ENCODE results near the gene WDR70. TPM values are rescaled to one million over a fixed set of nuclear protein-coding genes. Genes with fewer than 3 reads are reported as not detected.
A peak's percentile ranks its signal among the peaks of the same experiment; 100 is the strongest.

The WDR70 gene
- total RNA-seq, 1 experiment from 2014 or later, result 31.3 TPM

DNA sequence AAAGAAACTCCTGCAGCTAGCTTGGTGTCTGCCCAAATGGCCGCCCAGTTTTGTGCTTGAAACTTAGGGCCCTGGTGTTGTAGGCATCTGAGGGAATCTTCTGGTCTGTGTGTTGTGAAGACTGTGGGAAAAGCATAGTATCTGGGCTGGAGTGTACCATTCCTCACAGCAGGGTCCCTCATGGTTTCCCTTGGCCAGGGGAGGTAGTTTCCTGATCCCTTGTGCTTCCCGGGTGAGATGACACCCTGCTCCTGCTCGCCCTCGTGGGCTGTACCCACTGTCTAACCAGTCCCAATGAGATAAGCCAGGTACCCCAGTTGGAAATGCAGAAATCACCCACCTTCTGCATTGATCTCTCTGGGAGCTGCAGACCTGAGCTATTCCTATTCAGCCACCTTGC, 277.9 kb downstream of the WDR70 start:
- CTCF ChIA-PET, result interaction anchor here (1.6 kb wide), 1 partner anchor 10 kb away, joined by 5 read pairs; no protein-coding TSS in a partner anchor
- Mint-ChIP-seq H3K9me3 (ENCODE audit: unreplicated experiment) (peaks cover 19% of the 10 kb centered on the region), H3K27me3 (ENCODE audit: insufficient read depth, unreplicated experiment) (no peaks in the 10 kb centered on the region), H3K36me3 (ENCODE audit: insufficient read depth, unreplicated experiment) (peaks cover 5% of the 10 kb centered on the region), H3K4me1 (ENCODE audit: insufficient read depth, unreplicated experiment) (peaks cover 14% of the 10 kb centered on the region), H3K4me3 (ENCODE audit: unreplicated experiment) (no peak overlapping the region), H3K27ac (ENCODE audit: low read depth, unreplicated experiment) (no peak overlapping the region)
- POLR2A ChIA-PET, result no interaction called here
- intact Hi-C loops (cut with micrococcal nuclease), result no loop called here
- TF ChIP-seq, protein P1, sequence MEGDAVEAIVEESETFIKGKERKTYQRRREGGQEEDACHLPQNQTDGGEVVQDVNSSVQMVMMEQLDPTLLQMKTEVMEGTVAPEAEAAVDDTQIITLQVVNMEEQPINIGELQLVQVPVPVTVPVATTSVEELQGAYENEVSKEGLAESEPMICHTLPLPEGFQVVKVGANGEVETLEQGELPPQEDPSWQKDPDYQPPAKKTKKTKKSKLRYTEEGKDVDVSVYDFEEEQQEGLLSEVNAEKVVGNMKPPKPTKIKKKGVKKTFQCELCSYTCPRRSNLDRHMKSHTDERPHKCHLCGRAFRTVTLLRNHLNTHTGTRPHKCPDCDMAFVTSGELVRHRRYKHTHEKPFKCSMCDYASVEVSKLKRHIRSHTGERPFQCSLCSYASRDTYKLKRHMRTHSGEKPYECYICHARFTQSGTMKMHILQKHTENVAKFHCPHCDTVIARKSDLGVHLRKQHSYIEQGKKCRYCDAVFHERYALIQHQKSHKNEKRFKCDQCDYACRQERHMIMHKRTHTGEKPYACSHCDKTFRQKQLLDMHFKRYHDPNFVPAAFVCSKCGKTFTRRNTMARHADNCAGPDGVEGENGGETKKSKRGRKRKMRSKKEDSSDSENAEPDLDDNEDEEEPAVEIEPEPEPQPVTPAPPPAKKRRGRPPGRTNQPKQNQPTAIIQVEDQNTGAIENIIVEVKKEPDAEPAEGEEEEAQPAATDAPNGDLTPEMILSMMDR (IDR thresholded peaks at IDR 0.05; ENCODE audit: unreplicated experiment), result no peak
- no TSS peak for BruUV-seq (replicated peaks)
- DNase-seq (ENCODE audit: unreplicated experiment), result no peak

GRCh38 chr5:37658440-37658839, 279.3 kb downstream of the WDR70 start:
- TF ChIP-seq, protein P1 (IDR thresholded peaks at IDR 0.05; ENCODE audit: unreplicated experiment), result no peak
- DNase-seq (ENCODE audit: unreplicated experiment), result peak; percentile 9
- CTCF ChIA-PET, result no interaction called here
- POLR2A ChIA-PET, result no interaction called here
- Mint-ChIP-seq H3K4me3 (ENCODE audit: unreplicated experiment) (no peak overlapping the region), H3K36me3 (ENCODE audit: insufficient read depth, unreplicated experiment) (peaks cover 5% of the 10 kb centered on the region), H3K27ac (ENCODE audit: low read depth, unreplicated experiment) (no peak overlapping the region), H3K27me3 (ENCODE audit: insufficient read depth, unreplicated experiment) (no peaks in the 10 kb centered on the region), H3K4me1 (ENCODE audit: insufficient read depth, unreplicated experiment) (peaks cover 14% of the 10 kb centered on the region), H3K9me3 (ENCODE audit: unreplicated experiment) (peaks cover 13% of the 10 kb centered on the region)
- intact Hi-C loops (cut with micrococcal nuclease), result no loop called here
- BruUV-seq (replicated peaks), result no TSS peak

DNA sequence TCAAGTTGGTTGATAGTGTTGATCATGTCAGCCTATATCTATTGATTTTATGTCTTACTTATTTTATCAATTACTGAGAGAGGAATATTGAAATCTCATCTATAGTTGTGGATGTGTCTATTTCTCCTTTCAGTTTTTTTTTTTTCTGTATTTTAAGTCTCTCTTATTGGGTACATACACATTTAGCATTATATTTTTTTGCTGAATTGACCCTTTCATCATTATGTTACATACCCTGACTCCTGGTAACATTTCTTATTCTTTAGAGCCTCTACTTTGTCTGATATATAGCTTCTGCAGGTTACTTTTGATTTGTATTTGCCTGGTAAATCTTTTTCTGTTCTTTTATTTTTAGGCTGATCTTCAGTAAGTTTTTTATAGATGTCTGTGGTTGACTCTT, 281.2 kb downstream of the WDR70 start:
- intact Hi-C loops (cut with micrococcal nuclease), result no loop called here
- H3K4me3 Mint-ChIP-seq (ENCODE audit: unreplicated experiment), result no peak overlapping the region
- no TSS peak for BruUV-seq (replicated peaks)
- no peak overlapping the region for H3K27ac Mint-ChIP-seq (ENCODE audit: low read depth, unreplicated experiment)
- TF ChIP-seq, protein P1 (IDR thresholded peaks at IDR 0.05; ENCODE audit: unreplicated experiment), result no peak
- no peaks in the 10 kb centered on the region for H3K9me3 Mint-ChIP-seq (ENCODE audit: unreplicated experiment)
- no peaks in the 10 kb centered on the region for H3K27me3 Mint-ChIP-seq (ENCODE audit: insufficient read depth, unreplicated experiment)
- no peak for DNase-seq (ENCODE audit: unreplicated experiment)
- CTCF ChIA-PET, result interaction anchor here (0.6 kb wide), 2 partner anchors 533 to 656 kb away, joined by 3 to 5 read pairs; no protein-coding TSS in a partner anchor
- POLR2A ChIA-PET, result no interaction called here
- peaks cover 14% of the 10 kb centered on the region for H3K4me1 Mint-ChIP-seq (ENCODE audit: insufficient read depth, unreplicated experiment)
- H3K36me3 Mint-ChIP-seq (ENCODE audit: insufficient read depth, unreplicated experiment), result peaks cover 5% of the 10 kb centered on the region

DNA sequence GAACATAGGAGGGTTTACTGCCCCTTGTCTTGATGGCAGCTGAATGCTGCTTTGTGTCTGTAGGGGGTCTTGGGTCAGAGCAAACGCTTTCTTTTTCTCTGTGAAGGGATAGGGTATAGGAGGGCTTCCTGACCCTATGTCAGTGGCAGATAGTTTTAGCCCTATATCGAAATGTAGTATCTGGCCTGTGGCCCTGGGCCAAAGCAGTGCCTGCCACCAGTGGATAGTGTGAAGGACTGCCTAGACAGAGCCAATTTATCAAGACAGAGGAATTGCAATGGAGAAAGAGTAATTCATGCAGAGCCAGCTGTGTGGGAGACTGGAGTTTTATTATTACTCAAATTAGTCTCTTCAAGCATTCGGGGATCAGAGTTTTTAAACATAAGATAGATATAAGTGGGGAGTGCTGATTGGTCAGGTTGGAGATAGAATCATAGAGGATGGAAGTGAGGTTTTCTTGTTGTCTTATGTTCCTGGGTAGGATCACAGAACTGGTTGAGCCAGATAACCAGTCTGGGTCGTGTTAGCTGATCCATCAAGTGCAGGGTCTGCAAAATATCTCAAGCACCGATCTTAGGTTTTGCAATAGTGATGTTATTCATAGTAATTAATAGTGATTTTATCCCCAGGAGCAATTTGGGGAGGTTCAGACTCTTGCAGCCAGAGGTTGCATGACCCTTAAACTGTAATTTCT, 282.3 kb downstream of the WDR70 start:
- intact Hi-C loops (cut with micrococcal nuclease), result no loop called here
- Mint-ChIP-seq H3K4me1 (ENCODE audit: insufficient read depth, unreplicated experiment) (peaks cover 14% of the 10 kb centered on the region), H3K9me3 (ENCODE audit: unreplicated experiment) (no peaks in the 10 kb centered on the region), H3K27ac (ENCODE audit: low read depth, unreplicated experiment) (no peak overlapping the region), H3K27me3 (ENCODE audit: insufficient read depth, unreplicated experiment) (no peaks in the 10 kb centered on the region), H3K36me3 (ENCODE audit: insufficient read depth, unreplicated experiment) (peaks cover 5% of the 10 kb centered on the region), H3K4me3 (ENCODE audit: unreplicated experiment) (no peak overlapping the region)
- TF ChIP-seq, protein P1 (IDR thresholded peaks at IDR 0.05; ENCODE audit: unreplicated experiment), result no peak
- no TSS peak for BruUV-seq (replicated peaks)
- no peak for DNase-seq (ENCODE audit: unreplicated experiment)
- ChIA-PET CTCF (no interaction called here), POLR2A (no interaction called here)
